ENCODE results near the gene CNTNAP1.

CNTNAP1 gene

GRCh38 chr17:42653179-42654124 lies 28.9 kb upstream of the CNTNAP1 start:
- TF ChIP-seq ZFX (IDR thresholded peaks at IDR 0.05; ENCODE audit: borderline replicate concordance), result no peak
- TF ChIP-seq CTCF (IDR thresholded peaks at IDR 0.05), result no peak
- peak overlapping the region; percentile 77 for H3K27ac ChIP-seq

- TF ChIP-seq ZFX (IDR thresholded peaks at IDR 0.05; ENCODE audit: borderline replicate concordance) (no peak), CTCF (IDR thresholded peaks at IDR 0.05) (no peak)
- no peak overlapping the region for H3K27ac ChIP-seq
Observed at GRCh38 chr17:42655528-42655927, 26.8 kb upstream of the CNTNAP1 start.

DNA sequence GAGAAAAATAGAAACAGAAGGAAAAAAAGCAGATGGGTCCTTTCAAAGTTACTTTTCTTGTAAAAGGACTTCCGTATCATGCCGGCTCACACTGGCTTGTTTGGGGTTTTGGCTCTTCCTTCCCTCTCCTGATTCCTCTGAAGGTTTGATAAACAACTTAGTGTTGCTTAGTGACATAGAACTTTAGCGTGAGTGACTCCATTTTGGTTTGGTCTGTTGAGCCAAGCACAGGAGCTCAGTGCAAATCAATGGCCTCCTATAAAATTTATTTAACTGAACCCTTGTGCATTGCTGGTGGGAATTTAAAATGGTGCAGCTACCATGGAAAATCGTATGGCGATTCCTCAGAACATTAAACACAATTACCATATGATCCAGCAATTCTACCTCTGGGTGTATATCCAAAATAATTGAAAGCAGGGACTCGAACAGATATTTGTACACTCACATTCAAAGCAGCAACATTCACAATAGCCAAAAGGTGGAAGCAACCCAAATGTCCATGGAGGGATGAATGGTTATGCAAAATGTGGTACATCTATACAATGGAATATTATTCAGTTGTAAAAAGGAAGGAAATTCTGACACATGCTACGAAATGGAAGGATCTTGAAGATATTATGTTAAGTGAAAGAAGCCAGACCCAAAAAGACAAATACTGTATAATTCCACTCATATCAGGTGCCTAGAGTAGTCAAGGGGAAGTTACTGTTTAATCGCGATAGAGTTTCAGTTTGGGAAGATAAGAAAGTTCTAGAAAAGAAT lies 24.3 kb upstream of the CNTNAP1 start:
- TF ChIP-seq ZFX (IDR thresholded peaks at IDR 0.05; ENCODE audit: borderline replicate concordance) (no peak), CTCF (IDR thresholded peaks at IDR 0.05) (no peak)
- peak overlapping the region; percentile 72 for H3K27ac ChIP-seq

- H3K27ac ChIP-seq, result peak within 1 kb of the TSS; percentile 72
- TF ChIP-seq CTCF (IDR thresholded peaks at IDR 0.05), result no peak
- no peak for TF ChIP-seq ZFX (IDR thresholded peaks at IDR 0.05; ENCODE audit: borderline replicate concordance)
Observed at GRCh38 chr17:42659079-42659931, 23.0 kb upstream of the CNTNAP1 start, which contains the start of gene TUBG2. Gene TUBG2 (plus strand): TSS chr17:42659284. CDS start chr17:42659504, 220 bp downstream.

DNA sequence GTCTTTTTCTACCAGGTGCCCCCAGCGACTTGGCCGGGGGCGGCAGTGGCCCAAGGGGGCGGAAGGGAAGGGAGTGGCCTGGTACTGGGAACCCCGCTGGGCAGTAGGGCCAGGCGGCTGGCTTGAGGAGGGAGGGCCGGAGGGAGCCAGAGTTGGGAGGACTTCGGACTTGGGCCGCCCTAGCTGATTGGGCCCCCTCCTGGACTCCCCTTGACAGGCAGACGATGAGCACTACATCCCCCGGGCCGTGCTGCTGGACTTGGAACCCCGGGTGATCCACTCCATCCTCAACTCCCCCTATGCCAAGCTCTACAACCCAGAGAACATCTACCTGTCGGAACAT lies 22.4 kb upstream of the CNTNAP1 start:
- peak overlapping the region; percentile 72 for H3K27ac ChIP-seq

DNA sequence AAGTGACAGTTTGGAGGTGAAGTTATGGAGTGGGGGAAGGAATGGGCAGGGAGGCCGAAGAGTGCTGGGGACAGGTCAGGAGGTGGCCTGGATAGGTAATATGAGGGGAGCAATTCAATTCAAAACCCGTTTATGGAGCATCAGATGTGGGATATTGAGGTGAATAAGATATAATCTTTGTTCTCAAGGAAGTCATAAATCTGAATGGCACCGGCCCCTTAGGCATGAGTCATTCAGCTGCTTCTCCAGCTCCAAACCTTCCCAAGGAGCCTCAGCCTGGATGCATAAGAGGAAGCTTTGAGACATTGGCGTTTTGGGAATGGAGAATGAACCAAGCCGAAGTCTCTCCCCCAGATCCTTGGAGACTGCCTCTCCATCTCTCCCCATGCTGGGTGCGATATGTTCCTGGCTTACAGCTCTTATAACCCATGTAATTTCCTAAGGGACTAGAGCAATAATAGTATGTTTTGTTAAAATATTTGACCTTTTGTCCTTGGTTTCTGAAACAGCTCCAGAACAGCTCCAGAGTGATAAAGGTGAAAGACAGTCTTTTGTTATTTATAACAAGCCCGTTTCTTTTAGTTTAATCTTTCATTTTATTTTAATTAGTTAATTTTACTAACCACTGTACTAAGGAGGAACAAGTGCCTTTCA lies 21.5 kb upstream of the CNTNAP1 start:
- TF ChIP-seq CTCF (IDR thresholded peaks at IDR 0.05) (no peak), ZFX (IDR thresholded peaks at IDR 0.05; ENCODE audit: borderline replicate concordance) (no peak)
- 0 out of 2 replicates have a peak overlapping the region, but pooled peaks have one; percentile 6 for H3K27ac ChIP-seq

GRCh38 chr17:42665581-42666001 lies 16.7 kb upstream of the CNTNAP1 start:
- no peak overlapping the region for H3K27ac ChIP-seq
- TF ChIP-seq CTCF (IDR thresholded peaks at IDR 0.05), result no peak
- no peak for TF ChIP-seq ZFX (IDR thresholded peaks at IDR 0.05; ENCODE audit: borderline replicate concordance)

- H3K27ac ChIP-seq, result peak overlapping the region; percentile 71; the same call in 1 of the 2 replicates
Observed at GRCh38 chr17:42666126-42666525, 16.2 kb upstream of the CNTNAP1 start.

Data from 22Rv1 (cell line).